HPDE6-E6E7 (cell line): ENCODE data around the gene NCKAP5L.

Source experiments
- DNase-seq: peaks from one replicate; pipeline ENCODE4 v3.0.0; 2011; ENCODE audit warnings: missing footprints; ENCODE audit errors: extremely low spot score

The NCKAP5L gene

DNA sequence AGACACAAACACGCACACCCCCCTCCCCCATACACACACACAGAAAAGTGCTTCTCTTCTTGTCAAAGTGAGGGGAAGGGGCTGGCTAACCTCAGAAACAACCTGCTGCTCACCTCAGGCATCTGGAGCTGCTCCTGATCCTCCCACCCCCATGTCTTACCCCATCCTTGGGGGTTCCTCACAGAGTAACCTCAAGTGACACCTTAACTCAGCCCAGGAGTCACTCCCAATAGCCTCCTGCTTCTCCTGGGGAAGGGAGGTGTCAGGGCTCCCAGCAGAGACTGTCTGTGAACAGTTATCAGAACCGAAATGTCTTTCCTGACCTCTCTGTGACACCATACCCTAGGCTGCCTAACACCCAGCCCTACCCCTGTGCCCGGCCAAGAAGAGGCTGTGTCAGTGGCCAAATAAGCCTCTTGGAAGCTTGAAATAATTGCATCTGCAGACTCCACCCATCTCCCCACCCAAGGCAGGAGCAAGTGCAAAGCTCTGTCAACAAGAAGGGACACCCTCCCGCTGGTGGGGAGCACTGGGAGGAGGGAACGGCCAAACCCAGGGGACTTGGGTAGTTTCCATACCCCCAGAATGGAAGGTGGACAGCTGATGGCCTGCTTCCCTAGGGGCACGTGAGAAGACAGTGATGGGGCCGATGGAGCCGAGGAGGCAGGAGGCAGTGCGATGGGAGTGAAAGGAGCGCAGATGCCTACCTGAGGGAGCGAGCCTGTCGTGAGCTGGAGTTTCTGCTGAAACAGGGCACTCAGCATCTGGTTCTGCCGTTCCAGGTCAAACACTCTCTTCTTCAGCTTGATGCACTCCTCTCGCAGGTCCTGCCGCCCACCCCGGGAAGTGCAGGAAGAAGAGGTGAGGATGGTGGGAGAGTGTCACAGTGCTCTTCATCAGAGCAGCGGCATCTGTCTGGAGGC, 26.8 kb downstream of the NCKAP5L start:
- no peak for DNase-seq

DNA sequence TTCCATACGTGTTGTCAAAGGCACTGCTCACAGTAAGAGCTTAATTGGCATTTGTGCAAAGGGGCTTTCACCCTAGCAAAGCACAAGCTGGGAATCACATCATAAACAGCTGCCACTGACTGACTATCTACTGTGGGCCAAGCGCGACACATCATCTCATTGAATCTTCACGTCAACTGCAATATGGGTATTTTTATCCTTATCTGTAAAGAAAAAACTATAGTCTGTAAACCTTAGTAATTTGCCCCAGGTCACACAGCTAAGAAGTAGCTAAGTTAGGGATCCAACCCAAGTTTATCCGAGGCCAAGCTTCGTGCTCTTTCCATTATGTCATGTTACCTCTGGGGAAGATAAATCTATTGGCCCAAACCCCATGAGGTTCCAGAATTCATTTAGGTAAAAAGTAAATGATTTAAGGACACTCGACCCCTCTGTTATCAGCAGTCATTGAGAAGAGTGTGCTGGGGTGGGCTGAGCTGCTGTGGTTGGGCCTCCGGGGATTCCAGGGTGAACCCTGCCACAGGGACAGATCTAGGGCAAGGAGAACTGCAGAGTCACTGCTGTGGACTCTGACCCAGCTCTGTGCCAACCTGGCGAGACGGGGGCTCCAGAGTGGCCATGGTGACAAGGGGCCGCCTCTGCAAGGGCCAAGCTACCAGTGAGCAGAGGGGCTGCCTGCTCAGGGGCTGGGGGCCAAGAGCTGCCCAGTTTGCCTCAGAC, 27.6 kb downstream of the NCKAP5L start:
- no peak for DNase-seq

DNA sequence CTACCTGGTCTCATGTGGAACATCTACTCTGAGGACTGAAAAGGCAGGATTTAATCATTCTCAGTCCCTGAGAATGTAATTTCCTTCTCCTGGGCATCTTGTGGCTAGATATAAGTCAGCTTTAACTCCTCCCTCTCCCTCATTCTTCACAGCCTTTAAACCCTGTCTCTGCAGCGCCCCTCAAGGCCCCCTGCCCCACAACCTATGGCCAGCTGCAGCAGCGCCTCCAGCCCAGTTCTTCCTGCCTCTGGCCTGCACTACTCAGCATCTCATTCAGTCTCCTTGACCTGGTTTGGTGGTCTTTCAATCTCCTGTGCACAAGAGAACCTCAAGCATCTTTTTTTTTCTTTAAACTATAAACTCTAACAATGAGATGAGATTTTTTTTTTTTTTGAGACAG, 29.3 kb downstream of the NCKAP5L start:
- DNase-seq, result no peak

DNA sequence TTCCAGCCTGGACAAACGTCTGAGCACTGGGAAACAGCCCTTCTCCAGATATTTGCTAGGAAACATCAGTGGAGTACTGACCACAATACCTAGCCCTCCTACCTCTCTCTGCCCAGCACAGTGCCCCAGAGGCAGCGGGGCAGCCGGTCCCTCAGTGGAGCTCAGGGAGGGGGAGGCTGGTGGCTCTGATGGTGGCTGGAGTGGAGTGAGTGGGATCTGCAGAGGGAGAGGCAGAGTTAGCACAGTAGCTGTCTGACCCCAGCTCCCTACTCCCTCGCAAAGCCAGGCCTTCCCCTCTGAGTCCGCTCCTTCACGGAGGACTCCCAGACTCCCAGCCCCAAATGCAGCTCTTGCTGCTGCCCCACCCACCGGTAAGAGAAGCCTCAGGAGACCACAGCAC, 30.0 kb downstream of the NCKAP5L start:
- DNase-seq, result no peak

DNA sequence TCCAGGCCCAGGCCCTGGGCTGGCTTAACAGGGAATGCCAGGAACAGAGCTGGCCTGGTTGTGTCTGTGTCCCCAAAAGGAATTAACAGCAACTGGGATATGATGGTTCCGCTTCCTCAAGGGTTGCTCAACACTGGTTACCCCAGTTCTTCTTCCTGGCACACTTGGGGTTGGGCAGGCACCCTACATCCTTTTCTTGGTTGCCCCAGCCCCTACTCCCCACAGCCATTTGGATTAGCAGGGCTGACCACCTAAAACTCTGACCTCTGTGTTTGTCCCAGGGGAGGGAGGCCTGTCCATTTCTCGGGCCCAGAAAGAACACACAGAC, 30.8 kb downstream of the NCKAP5L start:
- no peak for DNase-seq

DNA sequence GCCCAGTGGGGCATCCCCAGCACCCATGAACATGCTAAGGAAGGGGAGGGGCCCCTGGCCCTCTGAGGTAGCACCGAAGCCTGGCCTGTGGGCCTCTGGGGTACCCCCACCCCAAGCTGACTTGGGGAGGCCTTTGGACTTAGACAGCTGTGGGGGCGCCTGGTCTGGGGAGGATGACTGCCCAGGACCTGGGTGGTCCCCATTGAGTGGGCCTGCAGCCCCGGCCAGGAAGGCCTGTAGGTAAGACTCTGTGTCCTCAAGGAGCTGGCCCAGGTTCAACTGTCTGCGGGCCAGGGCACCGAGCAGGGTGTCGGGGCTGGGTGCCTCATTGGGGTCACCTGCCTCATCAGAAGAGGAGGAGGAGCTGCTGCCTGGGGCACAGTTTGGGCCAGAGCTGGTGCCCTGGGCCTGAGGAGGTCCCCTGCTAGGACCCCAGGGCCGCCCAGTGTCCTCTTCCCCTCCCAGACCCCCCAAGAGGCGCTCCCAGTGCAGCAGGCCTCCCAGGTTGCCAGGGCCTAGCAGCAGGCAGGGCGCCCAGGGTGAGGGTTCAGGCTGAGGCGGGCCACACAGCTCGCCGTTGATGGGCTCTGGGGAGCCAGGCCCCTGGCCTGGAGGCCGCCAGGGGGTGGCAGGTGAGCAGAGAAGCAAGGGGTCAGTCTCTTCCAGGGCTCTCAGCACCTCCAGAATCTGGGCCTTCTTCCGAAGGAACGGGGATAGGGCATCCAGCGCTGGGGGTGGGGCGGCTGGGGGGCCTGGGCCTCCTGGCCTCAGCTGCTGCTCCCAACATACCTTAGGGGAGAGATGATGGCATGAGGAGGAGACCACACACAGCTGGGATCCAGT, 31.4 kb downstream of the NCKAP5L start:
- no peak for DNase-seq

DNA sequence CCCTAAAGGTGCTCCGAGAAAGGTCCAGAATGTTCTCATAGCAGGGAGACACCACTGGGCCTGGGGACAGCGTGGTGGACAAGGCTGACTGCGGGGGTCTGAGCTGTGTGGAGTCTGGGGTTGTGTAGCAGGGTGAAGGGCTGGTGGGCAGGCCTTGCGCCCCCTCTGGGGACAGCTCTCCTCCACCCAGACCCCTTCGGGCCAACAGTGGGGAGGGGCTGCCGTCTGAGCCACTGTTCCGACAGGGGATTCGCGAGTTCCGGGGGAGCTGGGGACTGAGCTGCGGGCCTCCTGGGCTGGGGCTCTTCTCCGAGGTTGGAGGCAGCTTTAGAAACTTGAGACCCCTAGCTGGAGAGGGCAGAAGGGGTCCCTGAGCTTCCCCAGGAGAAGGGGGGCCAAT, 32.1 kb downstream of the NCKAP5L start:
- no peak for DNase-seq

DNA sequence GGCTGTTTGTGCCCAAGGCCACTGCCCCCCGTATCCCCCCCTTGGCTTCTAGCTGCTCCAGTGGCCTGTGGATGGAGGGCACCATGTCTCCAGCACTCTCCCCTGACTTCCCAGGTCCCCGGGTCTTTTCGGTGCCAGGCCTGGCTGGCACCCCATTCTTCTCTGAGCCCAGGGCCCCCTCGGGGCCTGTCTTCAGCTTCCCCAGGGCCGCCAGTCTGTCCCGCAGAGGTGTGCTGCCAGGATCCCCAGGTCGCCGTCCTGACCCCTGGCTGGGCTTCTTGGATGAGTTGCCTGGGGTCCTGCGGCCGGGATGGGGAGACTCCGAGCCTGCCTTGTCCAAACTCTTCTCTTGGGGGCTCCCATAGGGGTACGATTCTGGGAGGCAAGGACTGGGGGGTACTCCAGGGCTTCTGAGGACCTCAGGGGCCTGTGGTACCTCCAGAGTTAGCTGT, 32.5 kb downstream of the NCKAP5L start:
- no peak for DNase-seq

DNA sequence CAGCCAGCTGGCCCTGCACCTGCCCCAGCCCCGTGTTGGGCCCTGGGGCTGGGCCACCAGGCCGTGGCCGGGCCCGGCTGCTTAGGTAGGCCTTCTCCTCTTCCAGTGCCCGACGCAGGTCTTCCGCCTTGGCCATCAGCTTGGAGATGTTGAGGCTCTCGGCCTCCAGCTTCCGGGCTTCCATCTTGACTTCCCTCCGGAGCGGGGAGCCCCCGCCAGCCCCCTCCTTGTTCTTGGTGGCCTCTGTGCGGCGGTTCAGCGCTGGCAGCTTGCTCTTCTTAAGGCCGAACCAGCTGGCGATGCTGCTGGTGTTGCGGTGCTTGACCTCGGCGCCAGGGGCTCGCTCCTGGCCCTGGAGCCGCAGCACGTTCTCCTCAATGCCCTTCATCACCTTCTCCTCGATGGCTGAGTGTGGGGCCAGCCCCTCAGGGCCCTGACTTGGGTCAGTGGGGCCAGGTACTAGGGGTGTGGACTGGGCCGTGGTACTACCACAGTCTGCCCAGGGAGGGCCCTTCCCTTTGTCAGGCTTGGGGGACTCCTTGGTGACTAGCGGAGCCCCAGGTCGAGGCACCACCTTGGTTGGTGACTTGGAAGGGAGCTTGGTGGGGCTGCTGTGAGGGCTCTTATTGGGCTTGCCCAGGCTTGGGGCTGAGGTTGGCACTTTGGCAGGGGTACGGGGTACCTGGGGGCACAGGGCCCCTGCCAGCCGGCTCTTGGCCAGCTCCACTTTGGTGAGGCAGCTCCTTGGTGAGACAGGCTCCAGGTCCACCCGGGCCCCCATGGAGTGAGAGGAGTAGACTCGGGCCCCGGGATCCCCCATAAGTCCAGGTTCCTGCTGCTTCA, 33.2 kb downstream of the NCKAP5L start:
- DNase-seq, result no peak

DNA sequence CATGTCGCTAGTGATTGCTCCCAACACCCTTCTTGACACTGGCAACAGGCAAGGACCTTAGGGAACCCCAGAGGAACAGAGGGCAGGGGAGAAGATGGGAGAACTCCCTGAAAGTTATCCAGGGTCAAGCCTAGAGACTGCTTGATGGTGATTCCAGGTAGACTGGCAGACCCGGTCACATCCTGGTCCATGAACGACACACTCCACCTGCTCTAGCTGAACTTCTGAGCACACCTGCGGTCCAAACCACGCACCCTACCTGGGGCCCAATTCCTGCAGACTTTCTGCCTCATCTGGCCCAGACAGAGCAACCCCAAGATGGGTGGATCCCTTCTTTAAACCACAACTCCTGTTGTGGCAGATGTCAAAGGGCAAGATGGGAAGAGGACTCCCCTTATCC, 34.2 kb downstream of the NCKAP5L start:
- DNase-seq, result no peak

DNA sequence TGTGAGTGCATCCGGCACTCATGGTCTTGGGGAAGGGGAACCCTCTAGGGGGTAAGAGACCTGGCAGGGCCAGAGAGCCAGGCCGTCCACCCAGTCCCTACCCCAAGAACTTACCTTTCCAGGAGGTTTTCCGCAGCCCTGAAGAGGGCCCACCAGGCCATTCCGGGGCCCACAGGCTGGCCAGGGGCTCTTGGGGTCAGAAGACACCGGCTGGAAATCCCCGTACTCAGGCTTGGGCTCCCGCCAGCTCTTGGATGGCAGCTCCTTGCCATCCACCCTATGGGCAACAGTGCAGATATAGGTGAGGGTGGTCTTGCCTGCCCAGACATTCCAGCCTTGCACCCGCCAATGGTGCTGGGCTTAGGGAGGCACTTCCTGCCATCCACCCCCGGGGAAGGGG, 34.6 kb downstream of the NCKAP5L start:
- DNase-seq, result no peak

DNA sequence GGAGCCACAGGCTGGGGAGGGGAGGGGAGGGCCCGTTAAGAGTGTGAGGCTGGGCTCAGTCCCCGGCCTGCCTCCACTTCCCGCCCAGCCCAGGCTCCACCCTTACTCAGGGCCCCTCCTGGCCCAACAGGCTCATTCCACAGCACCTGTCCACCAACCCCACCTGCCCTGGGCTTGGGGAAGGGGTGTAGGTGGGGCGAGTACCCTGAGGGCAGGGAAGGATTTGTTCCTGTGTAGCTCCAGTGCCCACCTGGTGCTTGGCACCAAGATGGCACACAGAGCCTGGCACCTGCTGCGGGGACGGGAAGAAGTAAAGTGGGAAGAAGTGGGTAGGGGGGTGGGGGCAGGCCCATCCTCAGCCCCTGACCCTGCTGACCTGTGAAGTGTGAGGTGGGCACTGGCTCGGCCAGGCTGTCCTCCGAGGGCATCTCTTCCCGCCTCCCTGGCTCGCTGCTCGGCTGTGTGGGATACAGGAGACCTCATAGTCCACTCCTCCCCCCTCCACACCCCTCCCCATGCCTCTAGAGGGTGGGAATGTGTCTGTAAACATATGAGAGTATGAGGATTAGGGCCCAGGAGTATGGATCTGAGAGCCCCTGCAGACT, 35.1 kb downstream of the NCKAP5L start:
- no peak for DNase-seq

DNA sequence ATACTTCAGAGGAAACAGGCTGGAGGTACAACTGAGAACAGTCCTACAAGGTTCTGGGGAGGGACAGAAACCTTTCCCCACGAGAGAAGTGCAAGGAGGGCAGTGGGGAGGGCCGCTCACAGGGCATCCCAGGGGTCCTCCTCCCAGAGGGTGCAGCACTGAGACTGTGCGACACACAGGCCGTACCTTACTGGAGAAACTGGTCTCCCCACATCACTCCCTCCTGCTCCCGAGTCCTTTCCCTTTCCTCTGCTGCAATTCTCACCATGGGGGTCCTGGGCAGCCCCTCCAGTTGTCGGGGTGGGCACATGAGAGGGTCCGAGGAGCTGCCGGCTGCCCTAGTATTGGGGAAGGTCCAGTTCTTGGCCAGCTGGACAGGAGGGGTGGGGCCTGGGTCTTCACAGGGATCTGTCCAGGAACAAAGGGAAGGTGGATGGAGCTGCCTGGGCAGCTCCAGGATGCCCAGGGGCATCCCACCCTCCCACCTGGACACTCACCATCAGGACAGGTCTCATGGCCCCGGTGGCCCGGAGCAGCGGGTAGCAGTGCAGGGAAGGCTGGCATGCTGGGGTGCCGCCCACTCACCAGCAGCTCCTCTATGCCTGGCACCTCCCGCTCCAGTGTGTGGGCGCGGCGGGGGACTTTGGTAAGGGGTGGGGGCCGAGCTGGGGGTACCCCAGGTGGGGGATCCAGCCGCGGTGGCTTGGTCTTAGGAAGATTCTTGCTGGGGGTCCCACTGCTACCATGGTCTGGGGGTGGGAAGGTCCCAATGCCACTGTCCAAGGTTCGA, 35.8 kb downstream of the NCKAP5L start:
- no peak for DNase-seq

DNA sequence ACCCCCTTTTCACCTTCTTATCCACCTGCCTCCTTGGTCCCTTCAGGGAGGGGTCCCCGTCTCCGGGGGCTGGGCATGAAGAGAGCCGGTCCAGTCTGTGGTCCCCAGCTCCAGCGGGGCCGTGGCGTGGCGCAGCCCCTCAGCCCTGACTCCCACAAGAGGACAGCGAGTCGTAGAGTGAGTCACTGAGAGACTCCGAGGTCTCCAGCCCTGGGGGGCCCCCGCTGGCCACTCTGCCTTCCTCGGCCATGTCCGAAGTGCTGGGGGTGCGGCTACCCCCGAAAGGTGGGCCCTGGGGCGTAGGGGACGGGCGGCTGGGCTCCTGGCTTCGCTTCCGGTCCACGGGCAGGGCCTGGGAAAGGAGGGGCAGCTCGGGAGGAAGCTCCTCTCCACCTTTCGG, 36.5 kb downstream of the NCKAP5L start:
- no peak for DNase-seq

DNA sequence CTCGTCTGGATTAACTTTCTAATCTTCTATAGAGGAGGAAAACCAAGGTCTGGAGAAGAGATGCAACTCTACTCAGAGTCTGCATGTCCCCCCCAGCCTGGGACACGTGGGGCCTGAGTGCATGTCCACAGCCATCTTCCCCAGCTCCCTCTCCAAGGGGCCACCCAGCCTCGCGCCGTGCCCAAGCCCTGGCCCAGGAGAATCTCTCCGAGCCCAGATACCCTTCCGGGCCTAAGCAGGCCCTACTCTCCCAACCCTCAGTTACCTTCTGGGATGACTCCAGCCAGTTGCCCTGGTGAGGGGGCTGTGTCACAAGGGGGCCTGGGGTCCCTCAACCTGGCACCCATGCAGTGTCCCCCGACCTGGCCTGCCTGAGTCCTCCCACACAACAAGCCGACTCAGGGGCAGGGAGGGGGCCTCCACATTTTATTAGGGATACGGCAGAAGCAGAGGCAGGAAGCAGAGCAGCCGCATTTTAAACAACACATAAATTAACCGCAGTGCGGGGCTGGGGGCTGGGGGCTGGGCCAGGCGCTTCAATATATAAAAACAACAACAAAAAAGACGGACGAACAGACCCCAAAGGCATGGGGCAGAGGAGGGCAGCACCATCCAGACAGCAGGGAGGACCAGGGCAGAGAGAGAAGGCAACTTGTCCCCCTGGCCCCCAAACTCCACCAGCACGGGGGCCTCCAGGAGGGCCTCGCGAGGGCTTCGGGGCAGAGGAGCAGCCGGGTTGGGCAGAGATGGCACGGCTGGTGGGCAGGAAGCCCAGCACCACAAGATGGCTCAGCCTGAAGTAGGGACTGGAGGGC, 37.3 kb downstream of the NCKAP5L start:
- no peak for DNase-seq

DNA sequence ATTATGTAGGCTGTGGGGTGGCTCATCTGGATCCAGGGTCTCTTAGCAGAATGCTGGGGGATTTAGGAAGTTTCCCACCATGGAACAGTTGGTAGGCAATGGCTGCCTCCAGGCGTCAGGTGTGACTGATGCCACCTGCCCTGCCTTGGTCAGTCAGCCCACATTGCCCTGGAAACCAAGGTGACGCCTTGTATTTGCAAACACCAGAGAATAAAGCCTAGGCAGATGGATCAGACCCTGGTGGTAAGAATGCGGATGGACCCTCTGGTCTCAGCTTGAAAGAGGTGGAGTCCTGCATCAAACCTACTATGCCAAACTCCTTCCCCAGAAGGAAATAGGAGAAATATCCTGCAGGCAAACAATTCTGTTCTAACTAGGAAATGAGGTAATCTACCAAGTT, 38.2 kb downstream of the NCKAP5L start:
- DNase-seq, result no peak

DNA sequence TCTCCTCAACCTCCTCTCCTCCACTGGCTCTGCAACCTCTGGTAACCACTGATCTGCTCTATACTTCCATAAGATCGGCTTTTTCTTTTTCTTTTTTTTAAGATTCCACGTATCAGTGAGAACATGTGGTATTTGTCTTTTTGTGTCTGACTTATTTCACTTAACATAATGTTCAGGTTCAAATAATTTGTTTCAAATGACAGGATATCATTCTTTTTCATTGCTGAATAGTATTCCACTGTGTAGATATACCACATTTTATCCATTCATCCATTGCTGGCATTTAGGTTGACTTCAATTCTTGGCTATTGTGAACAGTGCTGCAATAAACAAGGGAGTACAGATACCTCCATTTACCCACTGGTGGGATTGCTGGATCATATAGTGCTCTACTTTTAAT, 40.5 kb downstream of the NCKAP5L start:
- DNase-seq, result no peak

DNA sequence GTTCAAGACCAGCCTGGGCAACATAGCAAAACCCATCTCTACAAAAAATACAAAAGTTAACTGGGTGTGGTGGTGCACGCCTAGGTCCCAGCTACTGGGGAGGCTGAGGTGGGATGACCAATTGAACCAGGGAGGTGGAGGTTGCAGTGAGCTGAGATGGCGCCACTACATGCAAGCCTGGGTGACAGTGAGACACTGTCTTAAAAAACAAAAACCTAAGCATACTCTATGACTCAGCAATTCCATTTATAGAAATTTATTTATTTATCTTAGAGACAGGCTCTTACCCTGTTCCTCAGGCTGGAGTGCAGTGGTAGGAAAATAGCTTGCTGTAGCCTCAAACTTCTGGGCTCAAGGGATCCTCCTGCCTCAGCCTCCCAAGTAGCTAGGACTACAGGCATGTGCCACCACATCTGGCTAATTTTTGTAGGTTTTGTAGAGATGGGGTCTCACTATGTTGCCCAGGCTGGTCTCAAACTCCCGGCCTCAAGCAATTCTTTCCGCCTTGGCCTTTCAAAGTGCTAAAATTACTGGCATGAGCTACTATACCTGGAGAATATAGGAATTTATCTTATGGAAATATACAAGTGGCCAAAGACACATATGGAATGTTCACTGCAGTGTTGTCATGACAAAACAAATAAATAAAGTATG, 43.3 kb downstream of the NCKAP5L start:
- DNase-seq, result no peak
